H1 (cell line): ENCODE data around the gene HIGD2A.

ENCODE experiments used
- CHD2 ChIP-seq: IDR thresholded peaks from 2 replicates; pipeline ENCODE4 v1.6.1; 2012; ENCODE audit warnings: low read length, improper control_type of control experiment
- EP300 ChIP-seq, 2 experiments: IDR thresholded peaks; 1 replicate in 1 of 2; 2 replicates in 1 of 2; pipeline ENCODE4 v1.6.1; 2011 to 2012; ENCODE audit warnings: low read depth in 2 of 2, low read length in 2 of 2, mild to moderate bottlenecking in 2 of 2, borderline replicate concordance in 1 of 2, inconsistent platforms in 1 of 2, moderate library complexity in 1 of 2
- JUN ChIP-seq: IDR thresholded peaks from 2 replicates; pipeline ENCODE4 v1.6.1; 2011; ENCODE audit warnings: low read depth, mild to moderate bottlenecking, improper control_type of control experiment, low read length
- POLR2AphosphoS5 ChIP-seq: IDR thresholded peaks from 2 replicates; pipeline ENCODE4 v1.6.1; 2011; ENCODE audit warnings: low read depth, low read length
- SP2 ChIP-seq: IDR thresholded peaks from 2 replicates; pipeline ENCODE4 v1.6.1; 2012; ENCODE audit warnings: mild to moderate bottlenecking, low read length, inconsistent platforms
- TF ChIP-seq, protein P1 (sequence below), 3 experiments: IDR thresholded peaks; 1 replicate in 2 of 3; 2 replicates in 1 of 3; pipeline versions ENCODE4 v1.5.1 to v1.6.1; 2011; ENCODE audit warnings: low read length in 3 of 3, mild to moderate bottlenecking in 3 of 3, inconsistent platforms in 2 of 3, low read depth in 1 of 3, moderate library complexity in 1 of 3; ENCODE audit not compliant: insufficient read depth in 1 of 3; ENCODE audit errors: control extremely low read depth in 1 of 3
- TF ChIP-seq, protein P2 (sequence below): IDR thresholded peaks from 2 replicates; pipeline ENCODE4 v1.6.1; 2012; ENCODE audit warnings: inconsistent platforms

DNA sequence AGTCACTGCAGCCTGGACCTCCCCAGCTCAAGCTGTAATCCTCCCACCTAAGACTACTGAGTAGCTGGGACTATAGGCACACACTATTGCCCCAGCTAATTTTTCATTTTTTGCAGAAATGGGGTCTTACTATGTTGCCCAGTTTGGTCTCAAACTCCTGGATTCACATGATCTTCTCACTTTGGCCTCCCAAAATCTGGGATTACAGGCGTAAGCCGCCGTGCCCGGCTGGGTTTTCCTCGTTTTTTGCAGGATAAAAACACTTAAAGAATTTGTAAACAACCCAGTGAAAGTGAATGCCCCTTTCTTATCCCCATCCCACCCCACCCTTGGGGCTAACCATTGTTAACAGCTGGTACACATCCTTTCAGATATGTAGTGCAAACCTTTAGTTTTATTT lies 20.0 kb downstream of the HIGD2A start:
- no peak for TF ChIP-seq EP300 (IDR thresholded peaks at IDR 0.05; ENCODE audit: borderline replicate concordance in 1 of 2, low read depth in 2 of 2, low read length in 2 of 2)
- no peak for TF ChIP-seq JUN
- TF ChIP-seq SP2 = no peak
- TF ChIP-seq, protein P1, sequence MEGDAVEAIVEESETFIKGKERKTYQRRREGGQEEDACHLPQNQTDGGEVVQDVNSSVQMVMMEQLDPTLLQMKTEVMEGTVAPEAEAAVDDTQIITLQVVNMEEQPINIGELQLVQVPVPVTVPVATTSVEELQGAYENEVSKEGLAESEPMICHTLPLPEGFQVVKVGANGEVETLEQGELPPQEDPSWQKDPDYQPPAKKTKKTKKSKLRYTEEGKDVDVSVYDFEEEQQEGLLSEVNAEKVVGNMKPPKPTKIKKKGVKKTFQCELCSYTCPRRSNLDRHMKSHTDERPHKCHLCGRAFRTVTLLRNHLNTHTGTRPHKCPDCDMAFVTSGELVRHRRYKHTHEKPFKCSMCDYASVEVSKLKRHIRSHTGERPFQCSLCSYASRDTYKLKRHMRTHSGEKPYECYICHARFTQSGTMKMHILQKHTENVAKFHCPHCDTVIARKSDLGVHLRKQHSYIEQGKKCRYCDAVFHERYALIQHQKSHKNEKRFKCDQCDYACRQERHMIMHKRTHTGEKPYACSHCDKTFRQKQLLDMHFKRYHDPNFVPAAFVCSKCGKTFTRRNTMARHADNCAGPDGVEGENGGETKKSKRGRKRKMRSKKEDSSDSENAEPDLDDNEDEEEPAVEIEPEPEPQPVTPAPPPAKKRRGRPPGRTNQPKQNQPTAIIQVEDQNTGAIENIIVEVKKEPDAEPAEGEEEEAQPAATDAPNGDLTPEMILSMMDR (IDR thresholded peaks at IDR 0.05; ENCODE audit: control extremely low read depth in 1 of 3, insufficient read depth in 1 of 3, low read depth in 1 of 3, low read length in 3 of 3) = no peak
- TF ChIP-seq, protein P2, sequence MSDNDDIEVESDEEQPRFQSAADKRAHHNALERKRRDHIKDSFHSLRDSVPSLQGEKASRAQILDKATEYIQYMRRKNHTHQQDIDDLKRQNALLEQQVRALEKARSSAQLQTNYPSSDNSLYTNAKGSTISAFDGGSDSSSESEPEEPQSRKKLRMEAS = no peak
- TF ChIP-seq POLR2AphosphoS5 = no peak
- TF ChIP-seq CHD2 = no peak
